ENCODE results near the gene CSNK1G3.
A peak's percentile ranks its signal among the peaks of the same experiment; 100 is the strongest.

DNA sequence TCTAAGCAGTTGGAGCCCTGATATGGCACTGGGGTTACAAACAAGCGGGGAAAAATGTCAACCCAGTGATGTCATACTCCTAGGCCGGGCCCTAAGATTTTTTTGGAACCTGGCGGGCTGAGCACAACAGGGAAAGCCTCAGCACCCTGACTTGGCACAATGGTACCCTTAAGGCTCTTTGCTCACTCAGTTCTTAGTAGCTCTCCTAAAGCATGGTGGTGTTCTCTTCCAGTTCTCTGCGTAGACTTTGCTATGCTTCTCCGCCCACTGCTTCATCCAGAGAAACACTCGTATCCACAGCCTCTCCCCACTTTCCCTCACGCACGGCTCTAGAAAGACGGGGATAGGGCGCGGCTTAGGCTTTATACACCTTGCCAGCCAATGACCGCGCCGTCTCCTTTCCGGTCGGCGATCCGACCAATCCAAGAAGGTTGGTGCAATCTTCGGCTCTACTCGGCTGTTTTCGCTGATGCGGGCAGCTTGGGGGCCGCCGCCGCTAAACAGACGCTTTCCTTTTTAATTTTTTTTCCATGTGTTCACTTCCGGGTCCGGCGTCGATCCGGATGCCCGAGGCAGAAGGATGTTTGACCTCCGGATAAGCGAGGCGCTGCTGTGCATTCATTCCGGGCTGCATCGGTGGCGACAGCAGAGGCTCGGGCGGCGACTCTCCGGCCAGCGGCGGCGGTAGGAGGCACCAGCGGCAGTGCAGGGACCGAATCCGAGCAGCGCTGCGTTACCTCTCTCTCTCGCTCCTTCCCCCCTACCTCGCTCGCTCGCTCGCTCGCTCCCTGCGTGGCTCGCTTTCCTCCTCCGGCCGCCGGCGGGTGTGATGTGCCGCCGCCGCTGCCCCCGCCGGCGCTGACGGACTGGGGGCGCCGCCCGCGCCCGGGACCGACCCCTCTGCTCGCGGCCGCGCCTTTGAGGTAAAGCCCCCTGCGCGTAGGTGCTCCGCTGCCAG lies at the start of gene CSNK1G3:
- TF ChIP-seq EZH2 (IDR thresholded peaks at IDR 0.05; ENCODE audit: low read depth, unreplicated experiment) (no peak), POLR2AphosphoS5 (IDR thresholded peaks at IDR 0.05; ENCODE audit: low read depth) (peak; percentile 100), CREB1 (CRISPR knock-in tag; IDR thresholded peaks at IDR 0.05; ENCODE audit: low read depth) (no peak; the same call in 1 of the 2 replicates), ZNF331 (CRISPR knock-in tag; IDR thresholded peaks at IDR 0.05; ENCODE audit: low read depth) (no peak), EZH2phosphoT487 (IDR thresholded peaks at IDR 0.05; ENCODE audit: unreplicated experiment) (no peak), JUNB (IDR thresholded peaks at IDR 0.05; ENCODE audit: unreplicated experiment) (no peak)
- TF ChIP-seq, protein P1, sequence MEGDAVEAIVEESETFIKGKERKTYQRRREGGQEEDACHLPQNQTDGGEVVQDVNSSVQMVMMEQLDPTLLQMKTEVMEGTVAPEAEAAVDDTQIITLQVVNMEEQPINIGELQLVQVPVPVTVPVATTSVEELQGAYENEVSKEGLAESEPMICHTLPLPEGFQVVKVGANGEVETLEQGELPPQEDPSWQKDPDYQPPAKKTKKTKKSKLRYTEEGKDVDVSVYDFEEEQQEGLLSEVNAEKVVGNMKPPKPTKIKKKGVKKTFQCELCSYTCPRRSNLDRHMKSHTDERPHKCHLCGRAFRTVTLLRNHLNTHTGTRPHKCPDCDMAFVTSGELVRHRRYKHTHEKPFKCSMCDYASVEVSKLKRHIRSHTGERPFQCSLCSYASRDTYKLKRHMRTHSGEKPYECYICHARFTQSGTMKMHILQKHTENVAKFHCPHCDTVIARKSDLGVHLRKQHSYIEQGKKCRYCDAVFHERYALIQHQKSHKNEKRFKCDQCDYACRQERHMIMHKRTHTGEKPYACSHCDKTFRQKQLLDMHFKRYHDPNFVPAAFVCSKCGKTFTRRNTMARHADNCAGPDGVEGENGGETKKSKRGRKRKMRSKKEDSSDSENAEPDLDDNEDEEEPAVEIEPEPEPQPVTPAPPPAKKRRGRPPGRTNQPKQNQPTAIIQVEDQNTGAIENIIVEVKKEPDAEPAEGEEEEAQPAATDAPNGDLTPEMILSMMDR (conservative IDR thresholded peaks at IDR 0.05; ENCODE audit: low read depth in 2 of 2) = no peak
- TF ChIP-seq, protein P2, sequence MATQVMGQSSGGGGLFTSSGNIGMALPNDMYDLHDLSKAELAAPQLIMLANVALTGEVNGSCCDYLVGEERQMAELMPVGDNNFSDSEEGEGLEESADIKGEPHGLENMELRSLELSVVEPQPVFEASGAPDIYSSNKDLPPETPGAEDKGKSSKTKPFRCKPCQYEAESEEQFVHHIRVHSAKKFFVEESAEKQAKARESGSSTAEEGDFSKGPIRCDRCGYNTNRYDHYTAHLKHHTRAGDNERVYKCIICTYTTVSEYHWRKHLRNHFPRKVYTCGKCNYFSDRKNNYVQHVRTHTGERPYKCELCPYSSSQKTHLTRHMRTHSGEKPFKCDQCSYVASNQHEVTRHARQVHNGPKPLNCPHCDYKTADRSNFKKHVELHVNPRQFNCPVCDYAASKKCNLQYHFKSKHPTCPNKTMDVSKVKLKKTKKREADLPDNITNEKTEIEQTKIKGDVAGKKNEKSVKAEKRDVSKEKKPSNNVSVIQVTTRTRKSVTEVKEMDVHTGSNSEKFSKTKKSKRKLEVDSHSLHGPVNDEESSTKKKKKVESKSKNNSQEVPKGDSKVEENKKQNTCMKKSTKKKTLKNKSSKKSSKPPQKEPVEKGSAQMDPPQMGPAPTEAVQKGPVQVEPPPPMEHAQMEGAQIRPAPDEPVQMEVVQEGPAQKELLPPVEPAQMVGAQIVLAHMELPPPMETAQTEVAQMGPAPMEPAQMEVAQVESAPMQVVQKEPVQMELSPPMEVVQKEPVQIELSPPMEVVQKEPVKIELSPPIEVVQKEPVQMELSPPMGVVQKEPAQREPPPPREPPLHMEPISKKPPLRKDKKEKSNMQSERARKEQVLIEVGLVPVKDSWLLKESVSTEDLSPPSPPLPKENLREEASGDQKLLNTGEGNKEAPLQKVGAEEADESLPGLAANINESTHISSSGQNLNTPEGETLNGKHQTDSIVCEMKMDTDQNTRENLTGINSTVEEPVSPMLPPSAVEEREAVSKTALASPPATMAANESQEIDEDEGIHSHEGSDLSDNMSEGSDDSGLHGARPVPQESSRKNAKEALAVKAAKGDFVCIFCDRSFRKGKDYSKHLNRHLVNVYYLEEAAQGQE (IDR thresholded peaks at IDR 0.05; ENCODE audit: unreplicated experiment) = no peak
- TF ChIP-seq, protein P3, sequence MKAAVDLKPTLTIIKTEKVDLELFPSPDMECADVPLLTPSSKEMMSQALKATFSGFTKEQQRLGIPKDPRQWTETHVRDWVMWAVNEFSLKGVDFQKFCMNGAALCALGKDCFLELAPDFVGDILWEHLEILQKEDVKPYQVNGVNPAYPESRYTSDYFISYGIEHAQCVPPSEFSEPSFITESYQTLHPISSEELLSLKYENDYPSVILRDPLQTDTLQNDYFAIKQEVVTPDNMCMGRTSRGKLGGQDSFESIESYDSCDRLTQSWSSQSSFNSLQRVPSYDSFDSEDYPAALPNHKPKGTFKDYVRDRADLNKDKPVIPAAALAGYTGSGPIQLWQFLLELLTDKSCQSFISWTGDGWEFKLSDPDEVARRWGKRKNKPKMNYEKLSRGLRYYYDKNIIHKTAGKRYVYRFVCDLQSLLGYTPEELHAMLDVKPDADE (IDR thresholded peaks at IDR 0.05) = 0 out of 2 replicates have a peak, but pooled peaks have one; percentile 12
